ENCODE results near the gene DDX56. TPM values are rescaled to one million over a fixed set of nuclear protein-coding genes. Genes with fewer than 3 reads are reported as not detected.

Gene DDX56
- total and polyA plus RNA-seq, 2 of the 4 experiments (the other 2 are of a cell fraction) = 59.4 to 67.7 TPM

DNA sequence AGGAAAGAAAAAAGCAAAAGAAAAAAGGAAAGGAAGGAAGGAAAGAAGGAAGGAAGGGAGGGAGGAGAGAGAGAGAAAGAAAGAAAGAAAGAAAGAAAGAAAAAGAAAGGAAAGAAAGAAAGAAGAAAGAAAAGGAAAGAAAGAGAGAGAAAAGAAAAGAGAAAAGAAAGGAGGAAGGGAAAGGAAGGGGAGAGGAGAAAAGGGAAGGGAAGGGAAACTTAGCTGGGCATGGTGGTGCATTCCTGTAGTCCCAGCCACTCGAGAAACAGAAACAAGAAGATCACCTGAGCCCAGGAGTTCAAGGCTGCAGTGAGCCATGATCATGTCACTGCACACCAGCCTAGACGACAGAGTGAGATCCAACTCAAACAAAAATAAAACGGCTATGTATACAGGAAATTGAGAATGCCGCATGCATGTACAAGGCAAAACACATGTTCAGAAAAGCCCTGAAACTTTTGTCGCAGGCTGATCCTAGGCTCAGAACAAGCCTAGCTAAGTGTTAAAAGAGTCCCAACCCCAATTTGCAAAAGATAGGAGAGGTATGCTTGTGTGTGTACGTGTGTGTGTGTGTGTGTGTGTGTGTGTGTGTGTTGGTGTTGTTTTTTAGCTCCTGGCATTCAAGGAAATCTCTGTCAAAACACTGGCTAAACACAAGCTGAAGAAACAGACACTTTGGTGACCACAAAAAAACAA, 26.0 kb downstream of the DDX56 start (continued):
- no peak for TF ChIP-seq BHLHE40 (IDR thresholded peaks at IDR 0.05; ENCODE audit: low read depth, low read length)

DNA sequence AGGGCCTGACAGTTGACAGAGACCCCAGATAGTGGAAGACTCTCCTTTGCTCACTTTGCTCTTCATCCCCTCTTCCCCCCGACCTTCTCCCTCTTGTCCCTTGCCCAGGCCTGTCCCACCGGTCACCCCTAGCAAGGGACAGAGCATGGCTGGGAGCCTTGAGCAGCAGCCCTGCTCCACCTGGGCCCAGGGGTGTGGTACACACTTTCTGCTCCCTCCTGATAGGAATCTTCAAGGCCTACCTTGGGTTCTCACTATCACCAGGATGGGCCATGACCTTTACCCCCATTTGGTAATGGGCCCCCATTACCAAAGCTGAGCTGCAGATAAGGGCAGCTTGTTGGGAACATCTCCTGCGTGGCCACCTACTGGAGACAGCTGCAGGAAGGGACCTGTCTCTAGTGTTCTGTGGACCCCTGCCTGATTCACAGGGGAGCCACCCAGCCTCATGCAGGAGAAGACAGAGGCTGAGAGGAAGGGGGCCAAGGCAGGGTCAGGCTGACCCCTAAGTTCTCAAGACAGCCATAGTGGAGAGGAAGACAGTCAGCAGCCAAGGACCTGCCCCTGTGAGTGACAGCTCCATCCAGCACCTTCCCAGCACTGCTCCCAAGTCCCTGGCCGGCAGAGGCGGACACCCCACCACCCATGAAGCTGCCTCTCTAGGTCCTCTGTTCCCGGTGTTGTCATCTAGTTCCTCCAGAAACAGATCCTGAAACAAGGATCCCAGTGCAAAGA, 31.7 kb downstream of the DDX56 start:
- no peak overlapping the region for H4K91ac ChIP-seq (ENCODE audit: insufficient read depth, low read depth, low read length)
- H3K27me3 ChIP-seq (ENCODE audit: control insufficient read depth, insufficient read depth, low read length) = peaks cover 2% of the 10 kb centered on the region; the same call in 1 of the 2 replicates
- no peak overlapping the region for H3K9ac ChIP-seq (ENCODE audit: low read depth, low read length)
- H3K4me2 ChIP-seq (ENCODE audit: low read depth, low read length) = no peak overlapping the region
- peaks cover 8% of the 10 kb centered on the region for H3K4me1 ChIP-seq (ENCODE audit: control insufficient read depth, insufficient read depth, low read length)
- no peak for DNase-seq
- no peak overlapping the region for H3K4ac ChIP-seq (ENCODE audit: low read depth, low read length)
- H3K9me3 ChIP-seq (ENCODE audit: control insufficient read depth, insufficient read depth, low read length) = no peaks in the 10 kb centered on the region
- TF ChIP-seq USF2 (IDR thresholded peaks at IDR 0.05; ENCODE audit: low read depth, low read length) (no peak), ELK1 (IDR thresholded peaks at IDR 0.05; ENCODE audit: borderline replicate concordance, low read depth, low read length) (no peak), BHLHE40 (IDR thresholded peaks at IDR 0.05; ENCODE audit: low read depth, low read length) (no peak), MAZ (IDR thresholded peaks at IDR 0.05; ENCODE audit: borderline replicate concordance, low read depth, low read length) (no peak), SMC3 (IDR thresholded peaks at IDR 0.05; ENCODE audit: low read depth, low read length) (no peak), CEBPB (IDR thresholded peaks at IDR 0.05; ENCODE audit: low read depth, low read length) (no peak), MAFK (IDR thresholded peaks at IDR 0.05; ENCODE audit: low read depth, low read length) (no peak), MXI1 (IDR thresholded peaks at IDR 0.05; ENCODE audit: borderline replicate concordance, low read depth, low read length) (no peak), RAD21 (IDR thresholded peaks at IDR 0.05; ENCODE audit: low read length) (no peak)
- no peak overlapping the region for H3K4me3 ChIP-seq (ENCODE audit: insufficient read depth, low read depth, low read length)
- ATAC-seq (ENCODE audit: low read depth) = no peak
- H3K9me1 ChIP-seq (ENCODE audit: insufficient read depth, low read length) = peaks cover 10% of the 10 kb centered on the region
- H3K36me3 ChIP-seq (ENCODE audit: control insufficient read depth, insufficient read depth, low read length) = no peaks in the 10 kb centered on the region
- dilution Hi-C loops (cut with HindIII; ENCODE audit: low sequenced_read_pairs, unreplicated experiment) = no loop called here
- H3K18ac ChIP-seq (ENCODE audit: low read depth, low read length) = no peak overlapping the region; the same call in 1 of the 2 replicates
- intact Hi-C loops (cut with micrococcal nuclease) = no loop called here
- H2BK5ac ChIP-seq (ENCODE audit: low read depth, low read length, poor library complexity, severe bottlenecking) = no peak overlapping the region
- no peak overlapping the region for H2BK120ac ChIP-seq (ENCODE audit: low read depth, low read length)
- no peak overlapping the region for H2BK20ac ChIP-seq (ENCODE audit: low read depth, low read length)
- no peak overlapping the region for H2BK15ac ChIP-seq (ENCODE audit: low read depth, low read length)
- in situ Hi-C loops (cut with MboI; ENCODE audit: low sequenced_read_pairs) = no loop called here
- no peak overlapping the region for H3K23ac ChIP-seq (ENCODE audit: low read depth, low read length)
- no peak overlapping the region for H2AFZ ChIP-seq (replicated peaks; ENCODE audit: low read length, poor library complexity)
- no peak overlapping the region for H3K14ac ChIP-seq (replicated peaks; ENCODE audit: low read depth, low read length)
- WGBS, 2 experiments (ENCODE audit: extremely low coverage in 2 of 2, insufficient read length in 1 of 2) = 63% methylated on average over 1 of the region's 6 CpGs; no CpG with 5 or more reads in 1 of the 2 experiments
- no peak overlapping the region for H3K27ac ChIP-seq (ENCODE audit: insufficient read depth, low read length)
- H2AK9ac ChIP-seq (replicated peaks; ENCODE audit: low read depth, low read length, poor library complexity) = no peak overlapping the region
- BruUV-seq (replicated peaks) = no TSS peak
- CTCF ChIA-PET = interaction anchor here (1.0 to 1.4 kb wide), 2 partner anchors 8 to 51 kb away, joined by 3 to 4 read pairs; no protein-coding TSS in a partner anchor
- POLR2A ChIA-PET (ENCODE audit: unreplicated experiment) = no interaction called here
- H4K20me1 ChIP-seq (ENCODE audit: insufficient read depth, low read length) = no peaks in the 10 kb centered on the region
- H2AK5ac ChIP-seq (ENCODE audit: low read depth, low read length) = peak overlapping the region; percentile 51
- H3K56ac ChIP-seq (ENCODE audit: extremely low read depth, insufficient read depth, low read length) = no peak overlapping the region
- no peak overlapping the region for H4K8ac ChIP-seq (ENCODE audit: low read depth in 2 of 2, low read length in 2 of 2)
- H4K5ac ChIP-seq (ENCODE audit: low read depth, low read length) = no peak overlapping the region
- no peaks in the 10 kb centered on the region for H3K79me1 ChIP-seq (ENCODE audit: low read depth in 1 of 2, low read length in 2 of 2)
